ENCODE measurements around the gene CRACDL. TPM values are rescaled to one million over a fixed set of nuclear protein-coding genes. Genes with fewer than 3 reads are reported as not detected.
A peak's percentile ranks its signal among the peaks of the same experiment; 100 is the strongest.

CRACDL gene
- total and polyA plus RNA-seq, 2 of the 13 experiments (the other 11 are each of a cell fraction or from before 2014, with no cell fraction given) = 0.15 to 0.26 TPM

DNA sequence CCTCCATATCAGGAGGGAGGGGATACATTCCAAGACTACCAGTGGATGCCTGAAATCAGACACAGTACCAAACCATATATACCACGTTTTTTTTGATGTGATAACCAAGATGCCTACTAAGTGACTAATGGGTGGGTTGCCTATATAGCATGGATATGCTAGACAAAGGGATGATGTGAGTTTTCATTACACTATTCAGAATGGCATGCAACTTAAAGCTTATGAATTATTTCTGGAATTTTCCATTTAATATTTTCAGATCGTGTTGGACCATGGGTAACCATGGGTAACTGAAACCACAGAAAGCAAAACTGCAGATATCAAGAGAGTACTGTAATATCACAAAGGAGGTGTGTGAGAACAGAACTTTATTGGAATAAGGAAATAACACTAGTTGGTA lies 39.6 kb upstream of the CRACDL start (continued):
- TF ChIP-seq ZNF496 (CRISPR knock-in tag; IDR thresholded peaks at IDR 0.05; ENCODE audit: insufficient replicate concordance) (no peak), RNF2 (conservative IDR thresholded peaks at IDR 0.05; ENCODE audit: low read depth) (no peak)

- intact Hi-C loops (cut with micrococcal nuclease; ENCODE audit: unreplicated experiment) = no loop called here
- no peaks in the 10 kb centered on the region for H4K20me1 ChIP-seq (ENCODE audit: insufficient read depth, low read length)
- no peak for FAIRE-seq
- H3K9me3 ChIP-seq (ENCODE audit: low read length) = peaks cover 27% of the 10 kb centered on the region
- no peak overlapping the region for H3K4me3 ChIP-seq (replicated peaks in 1 of 3; ENCODE audit: insufficient read depth in 1 of 3, low read depth in 2 of 3, low read length in 3 of 3)
- no peak overlapping the region for H2AFZ ChIP-seq (ENCODE audit: low read length)
- no peak overlapping the region for H3K9ac ChIP-seq (ENCODE audit: insufficient read depth, low read depth, low read length)
- ChIA-PET CTCF (ENCODE audit: low intra/inter-chr PET ratio, low total read pairs) (no interaction called here), POLR2A (no interaction called here)
- no peaks in the 10 kb centered on the region for H3K4me1 ChIP-seq (ENCODE audit: insufficient read depth, low read length)
- H3K27me3 ChIP-seq (ENCODE audit: control insufficient read depth in 1 of 2, insufficient read depth in 2 of 2, low read length in 2 of 2) = no peaks in the 10 kb centered on the region
- no peak for DNase-seq (ENCODE audit: low spot score)
- in situ Hi-C loops (cut with HindIII; ENCODE audit: extremely low pct_ligation_motif_present, low pct_unique_long_range_greater_than_20kb) = no loop called here
- H3K79me2 ChIP-seq (ENCODE audit: insufficient read depth, low read length) = no peaks in the 10 kb centered on the region
- no peak overlapping the region for H3K27ac ChIP-seq (ENCODE audit: extremely low read length, insufficient read depth, low read length)
- TF ChIP-seq ZNF160 (CRISPR knock-in tag; IDR thresholded peaks at IDR 0.05) (peak; percentile 98), MAFK (conservative IDR thresholded peaks at IDR 0.05 in 1 of 2, IDR thresholded peaks at IDR 0.05 in 1 of 2; ENCODE audit: low read length in 2 of 2) (peak; percentile 50 to 66; a peak in 3 of 4 replicates), KDM3A (CRISPR knock-in tag; IDR thresholded peaks at IDR 0.05; ENCODE audit: low read depth) (no peak)
- WGBS (ENCODE audit: low lambda C conversion rate) = 5% methylated on average over 1 of the region's 1 CpG
- H3K4me2 ChIP-seq (ENCODE audit: low read depth, low read length) = no peak overlapping the region
- BruUV-seq (replicated peaks) = no TSS peak
- no peaks in the 10 kb centered on the region for H3K36me3 ChIP-seq (replicated peaks in 1 of 2; ENCODE audit: control insufficient read depth in 1 of 2, insufficient read depth in 2 of 2, low read length in 2 of 2)
- no peak for ATAC-seq
These were observed 36.6 kb upstream of the CRACDL start for GRCh38 chr2:98972582-98973167.

GRCh38 chr2:98959810-98960507 lies 23.9 kb upstream of the CRACDL start:
- no peak for DNase-seq (ENCODE audit: low spot score)
- Histone ChIP-seq H3K27ac (ENCODE audit: extremely low read length, insufficient read depth, low read length) (no peak overlapping the region), H3K4me3 (replicated peaks in 1 of 3; ENCODE audit: insufficient read depth in 1 of 3, low read depth in 2 of 3, low read length in 3 of 3) (no peak overlapping the region), H3K4me2 (ENCODE audit: low read depth, low read length) (no peak overlapping the region), H3K4me1 (ENCODE audit: insufficient read depth, low read length) (no peaks in the 10 kb centered on the region), H3K27me3 (ENCODE audit: control insufficient read depth in 1 of 2, insufficient read depth in 2 of 2, low read length in 2 of 2) (0 out of 5 replicates have a peak, but pooled peaks cover 0 to 3% of the 10 kb centered on the region in 2 experiments), H3K9me3 (ENCODE audit: low read length) (no peaks in the 10 kb centered on the region), H3K36me3 (replicated peaks in 1 of 2; ENCODE audit: control insufficient read depth in 1 of 2, insufficient read depth in 2 of 2, low read length in 2 of 2) (no peaks in the 10 kb centered on the region), H3K79me2 (ENCODE audit: insufficient read depth, low read length) (no peaks in the 10 kb centered on the region), H2AFZ (ENCODE audit: low read length) (no peak overlapping the region), H4K20me1 (ENCODE audit: insufficient read depth, low read length) (no peaks in the 10 kb centered on the region), H3K9ac (ENCODE audit: insufficient read depth, low read depth, low read length) (no peak overlapping the region)
- FAIRE-seq = no peak
- BruUV-seq (replicated peaks) = no TSS peak
- ChIA-PET CTCF (ENCODE audit: low intra/inter-chr PET ratio, low total read pairs) (no interaction called here), POLR2A (no interaction called here)
- in situ Hi-C loops (cut with HindIII; ENCODE audit: extremely low pct_ligation_motif_present, low pct_unique_long_range_greater_than_20kb) (no loop called here), intact Hi-C loops (cut with micrococcal nuclease; ENCODE audit: unreplicated experiment) (no loop called here)
- no peak for ATAC-seq
- WGBS (ENCODE audit: low lambda C conversion rate) = 16% methylated on average over 7 of the region's 7 CpGs
- TF ChIP-seq PHB2 (IDR thresholded peaks at IDR 0.05; ENCODE audit: partially characterized antibody) = no peak
- no peak for TF ChIP-seq ZNF609 (CRISPR knock-in tag; IDR thresholded peaks at IDR 0.05; ENCODE audit: borderline replicate concordance)
- TF ChIP-seq SALL2 (CRISPR knock-in tag; IDR thresholded peaks at IDR 0.05) = no peak
- TF ChIP-seq, protein P1, sequence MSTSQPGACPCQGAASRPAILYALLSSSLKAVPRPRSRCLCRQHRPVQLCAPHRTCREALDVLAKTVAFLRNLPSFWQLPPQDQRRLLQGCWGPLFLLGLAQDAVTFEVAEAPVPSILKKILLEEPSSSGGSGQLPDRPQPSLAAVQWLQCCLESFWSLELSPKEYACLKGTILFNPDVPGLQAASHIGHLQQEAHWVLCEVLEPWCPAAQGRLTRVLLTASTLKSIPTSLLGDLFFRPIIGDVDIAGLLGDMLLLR (CRISPR knock-in tag; IDR thresholded peaks at IDR 0.05) = no peak
